ENCODE measurements around the gene ADCY10. TPM values are rescaled to one million over a fixed set of nuclear protein-coding genes. Genes with fewer than 3 reads are reported as not detected.
"Not testable (repeated sequence)": the region's sequence is repeated elsewhere in the genome, so short reads cannot be mapped to it uniquely, and the experiment has no call there.

Gene ADCY10, protein sequence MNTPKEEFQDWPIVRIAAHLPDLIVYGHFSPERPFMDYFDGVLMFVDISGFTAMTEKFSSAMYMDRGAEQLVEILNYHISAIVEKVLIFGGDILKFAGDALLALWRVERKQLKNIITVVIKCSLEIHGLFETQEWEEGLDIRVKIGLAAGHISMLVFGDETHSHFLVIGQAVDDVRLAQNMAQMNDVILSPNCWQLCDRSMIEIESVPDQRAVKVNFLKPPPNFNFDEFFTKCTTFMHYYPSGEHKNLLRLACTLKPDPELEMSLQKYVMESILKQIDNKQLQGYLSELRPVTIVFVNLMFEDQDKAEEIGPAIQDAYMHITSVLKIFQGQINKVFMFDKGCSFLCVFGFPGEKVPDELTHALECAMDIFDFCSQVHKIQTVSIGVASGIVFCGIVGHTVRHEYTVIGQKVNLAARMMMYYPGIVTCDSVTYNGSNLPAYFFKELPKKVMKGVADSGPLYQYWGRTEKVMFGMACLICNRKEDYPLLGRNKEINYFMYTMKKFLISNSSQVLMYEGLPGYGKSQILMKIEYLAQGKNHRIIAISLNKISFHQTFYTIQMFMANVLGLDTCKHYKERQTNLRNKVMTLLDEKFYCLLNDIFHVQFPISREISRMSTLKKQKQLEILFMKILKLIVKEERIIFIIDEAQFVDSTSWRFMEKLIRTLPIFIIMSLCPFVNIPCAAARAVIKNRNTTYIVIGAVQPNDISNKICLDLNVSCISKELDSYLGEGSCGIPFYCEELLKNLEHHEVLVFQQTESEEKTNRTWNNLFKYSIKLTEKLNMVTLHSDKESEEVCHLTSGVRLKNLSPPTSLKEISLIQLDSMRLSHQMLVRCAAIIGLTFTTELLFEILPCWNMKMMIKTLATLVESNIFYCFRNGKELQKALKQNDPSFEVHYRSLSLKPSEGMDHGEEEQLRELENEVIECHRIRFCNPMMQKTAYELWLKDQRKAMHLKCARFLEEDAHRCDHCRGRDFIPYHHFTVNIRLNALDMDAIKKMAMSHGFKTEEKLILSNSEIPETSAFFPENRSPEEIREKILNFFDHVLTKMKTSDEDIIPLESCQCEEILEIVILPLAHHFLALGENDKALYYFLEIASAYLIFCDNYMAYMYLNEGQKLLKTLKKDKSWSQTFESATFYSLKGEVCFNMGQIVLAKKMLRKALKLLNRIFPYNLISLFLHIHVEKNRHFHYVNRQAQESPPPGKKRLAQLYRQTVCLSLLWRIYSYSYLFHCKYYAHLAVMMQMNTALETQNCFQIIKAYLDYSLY (N-terminal part only)
- total RNA-seq (2014; rRNA removed; shearing (Covaris generic)): not detected in 2 replicates

DNA sequence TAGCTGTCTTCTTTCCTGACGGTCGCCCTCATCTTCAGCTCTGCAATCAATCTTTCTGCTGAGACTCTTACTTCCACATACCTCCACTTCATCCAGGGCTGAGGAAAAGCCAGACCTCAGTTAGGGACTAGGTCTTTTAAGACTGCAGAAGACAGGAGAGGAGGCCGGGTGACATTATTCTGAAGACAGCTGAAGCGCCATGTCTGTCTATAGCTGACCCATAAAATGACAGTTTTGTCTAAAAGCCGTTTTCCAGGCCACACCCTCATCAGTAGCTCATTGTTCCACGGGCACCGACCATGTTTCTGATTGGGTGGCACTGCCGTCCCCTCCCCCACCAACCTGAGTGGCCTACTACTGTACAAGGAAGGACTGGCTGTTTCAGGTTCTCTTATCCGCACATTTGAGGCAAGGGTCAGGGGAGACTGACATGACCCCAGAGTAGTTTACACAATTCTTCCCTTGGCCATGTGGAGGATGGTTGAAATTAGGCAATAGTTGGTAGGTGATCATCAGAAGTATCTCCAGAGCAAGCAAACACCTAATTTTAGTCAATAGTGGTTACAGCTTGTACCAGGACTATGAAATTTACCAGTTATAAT is at the start of gene ADCY10:
Gene ADCY10 (minus strand): TSS at position 240 of the 602 bp plus-strand sequence. CDS start 8,994 bp downstream, outside the sequence.
- no peak for DNase-seq (ENCODE audit: low spot score)

DNA sequence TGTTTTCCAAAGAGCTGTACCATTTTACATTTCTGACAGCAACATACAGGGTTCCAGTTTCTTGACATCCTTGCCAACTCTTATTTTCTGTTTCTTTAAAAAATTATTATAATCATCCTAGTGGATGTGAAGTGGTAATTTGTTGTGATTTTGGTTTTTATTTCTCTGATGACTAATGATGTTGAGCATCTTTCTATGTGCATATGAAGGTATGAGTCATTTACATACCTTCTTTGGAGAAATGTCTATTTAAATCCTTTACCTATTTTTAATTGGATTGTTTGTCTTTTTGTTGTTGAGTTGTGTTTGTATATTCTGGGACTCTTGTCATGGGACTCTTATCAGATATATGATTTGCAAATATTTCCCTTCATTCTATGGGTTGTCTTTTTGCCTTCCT is 43.8 kb upstream of the ADCY10 start:
- DNase-seq (ENCODE audit: low spot score): no peak

DNA sequence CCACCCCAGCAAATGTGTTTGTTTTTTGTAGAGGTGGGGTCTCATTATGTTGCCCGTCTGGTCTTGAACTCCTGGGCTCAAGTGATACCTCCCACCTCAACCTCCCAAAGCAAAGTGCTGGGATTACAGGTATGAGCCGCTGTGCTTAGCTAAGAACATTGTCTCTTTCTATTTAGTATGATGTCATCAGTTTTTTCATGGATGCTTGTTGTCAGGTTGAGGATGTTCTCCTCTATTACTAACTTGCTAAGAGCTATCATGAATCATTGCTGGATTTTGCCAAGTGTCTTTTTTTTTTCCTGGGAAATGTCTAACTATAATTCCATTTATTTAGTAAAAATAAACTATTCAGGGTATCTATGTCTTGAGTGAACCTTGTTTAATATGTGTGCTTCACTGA is 42.0 kb upstream of the ADCY10 start:
- DNase-seq (ENCODE audit: low spot score): no peak

DNA sequence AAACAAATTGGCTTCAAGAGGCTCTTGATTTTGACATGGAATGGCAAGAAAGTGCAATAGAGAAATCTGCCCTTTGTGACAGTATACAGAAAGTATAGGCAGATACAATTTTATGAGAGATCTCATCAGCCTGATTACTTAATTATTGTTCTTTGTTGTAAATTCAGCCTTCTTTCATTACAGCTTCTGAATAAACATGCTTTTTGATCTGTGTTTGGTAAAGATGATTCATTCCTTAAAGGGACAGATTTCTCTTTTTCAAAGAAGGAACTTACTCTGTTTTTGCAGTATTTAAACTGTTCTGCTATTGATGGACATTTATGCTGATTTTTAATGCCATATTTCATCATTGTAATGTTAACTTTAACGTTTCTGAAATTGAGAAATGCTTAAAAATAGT is 36.6 kb upstream of the ADCY10 start:
- DNase-seq (ENCODE audit: low spot score): no peak

DNA sequence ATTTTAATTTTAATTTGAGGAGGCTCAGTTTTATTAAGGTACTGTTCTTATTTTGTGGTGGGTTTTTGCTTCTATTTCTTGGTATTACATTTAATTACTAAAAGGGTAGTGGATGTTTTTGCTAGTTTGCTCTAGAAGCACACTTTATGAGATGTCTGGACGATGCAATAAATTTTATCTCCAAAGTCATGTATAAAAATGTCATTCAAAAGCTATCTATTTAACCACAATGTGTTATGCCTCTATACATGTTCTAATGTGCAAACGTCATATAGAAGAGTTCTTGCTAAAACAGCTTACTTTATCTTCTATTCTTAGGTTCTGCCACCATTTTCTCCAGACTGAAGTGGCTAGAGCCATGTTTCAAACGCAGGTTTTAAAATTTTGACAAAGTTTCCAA is 35.9 kb upstream of the ADCY10 start:
- DNase-seq (ENCODE audit: low spot score): no peak

DNA sequence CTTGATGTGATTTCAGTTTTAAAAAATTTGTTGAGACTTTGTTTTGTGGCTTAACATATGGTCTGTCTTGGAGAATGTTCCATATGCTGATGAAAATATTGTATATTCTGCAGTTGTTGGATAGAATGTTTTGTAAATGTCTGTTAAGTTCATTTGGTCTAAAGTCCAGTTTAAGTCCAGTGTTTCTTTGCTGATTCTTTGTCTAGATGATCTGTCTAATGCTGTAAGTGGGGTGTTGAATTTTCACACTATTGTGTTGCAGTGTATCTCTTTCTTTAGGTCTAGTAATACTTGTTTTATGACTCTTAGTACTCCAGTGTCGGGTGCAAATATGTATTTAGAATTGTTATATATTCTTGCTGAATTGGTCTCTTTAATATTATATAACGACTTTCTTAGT is 33.8 kb upstream of the ADCY10 start:
- no peak for DNase-seq (ENCODE audit: low spot score)

DNA sequence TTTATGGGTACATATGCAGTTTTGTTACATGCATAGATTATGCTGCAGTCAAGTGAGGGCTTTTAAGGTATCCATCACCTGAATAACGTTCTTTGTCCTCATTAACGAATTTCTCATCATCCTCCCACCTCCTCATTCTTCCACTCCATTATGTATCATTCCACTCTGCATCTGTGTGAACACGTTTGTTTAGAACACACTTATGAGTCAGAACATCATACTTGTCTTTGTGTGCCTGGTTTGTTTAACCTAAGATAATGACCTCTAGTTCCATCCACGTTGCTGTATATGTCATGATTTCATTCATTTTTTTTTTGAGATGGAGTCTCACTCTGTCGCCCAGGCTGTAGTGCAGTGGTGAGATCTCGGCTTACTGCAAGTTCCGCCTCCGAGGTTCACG is 29.6 kb upstream of the ADCY10 start:
- no peak for DNase-seq (ENCODE audit: low spot score)

DNA sequence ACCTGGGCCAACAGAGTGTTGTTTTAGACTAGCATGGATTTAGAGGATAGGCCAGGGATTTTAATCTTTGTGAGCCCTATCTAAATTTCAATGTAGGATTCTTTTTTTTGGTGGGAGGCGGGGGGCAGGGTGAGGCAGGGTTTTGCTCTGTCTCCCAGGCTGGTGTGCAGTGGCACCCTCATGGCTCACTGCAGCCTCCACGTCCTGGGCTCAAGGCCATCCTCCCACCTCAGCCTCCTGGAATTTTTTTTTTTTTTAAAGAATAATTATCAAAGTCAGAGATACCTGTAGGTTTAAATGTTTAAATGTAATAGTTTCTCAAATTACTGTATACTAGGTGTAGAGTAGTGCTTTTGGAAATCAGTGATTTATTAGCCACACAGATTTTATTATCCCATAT is 26.3 kb upstream of the ADCY10 start:
- no peak for DNase-seq (ENCODE audit: low spot score)

DNA sequence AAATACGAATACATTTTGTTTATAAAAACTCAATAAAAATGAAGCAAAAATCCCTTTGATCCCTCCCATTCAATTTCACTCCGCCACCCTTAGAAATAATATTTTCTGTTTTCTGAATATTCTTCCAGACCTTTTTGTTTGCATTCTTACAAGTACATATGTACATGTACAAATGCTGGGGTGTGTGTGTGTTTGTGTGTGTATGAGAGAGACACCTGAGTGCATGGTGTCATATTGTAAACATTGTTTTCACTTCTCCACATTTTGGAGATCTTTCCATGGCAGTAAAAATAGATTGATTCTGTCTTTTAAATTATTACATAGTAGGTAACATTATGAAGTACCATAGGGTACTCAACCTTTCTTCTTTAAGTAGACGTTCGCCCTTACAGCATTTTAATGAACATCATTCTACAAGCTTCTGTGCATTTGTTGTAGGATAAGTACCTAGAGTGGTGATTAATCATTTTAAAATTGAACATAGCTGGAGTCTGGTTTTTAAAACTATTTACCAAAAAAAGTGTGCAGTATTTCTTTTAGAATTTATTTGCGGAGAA is 24.2 kb upstream of the ADCY10 start:
- DNase-seq (ENCODE audit: low spot score): peak; percentile 23

DNA sequence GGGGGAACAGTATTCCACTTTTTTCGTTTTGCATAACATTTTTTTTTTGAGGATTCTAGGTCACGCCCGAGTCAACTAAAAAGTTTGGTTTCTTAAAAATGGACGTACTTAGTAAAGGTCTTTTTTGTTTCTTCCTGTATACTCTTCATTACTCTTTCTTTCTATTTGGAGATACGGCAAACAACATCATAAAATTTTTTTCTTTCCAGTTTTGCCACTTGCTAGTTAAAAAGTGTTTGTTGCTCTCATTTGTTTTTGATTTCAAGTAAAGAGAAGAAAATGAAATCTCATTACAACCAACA is 23.7 kb upstream of the ADCY10 start:
- no peak for DNase-seq (ENCODE audit: low spot score)

DNA sequence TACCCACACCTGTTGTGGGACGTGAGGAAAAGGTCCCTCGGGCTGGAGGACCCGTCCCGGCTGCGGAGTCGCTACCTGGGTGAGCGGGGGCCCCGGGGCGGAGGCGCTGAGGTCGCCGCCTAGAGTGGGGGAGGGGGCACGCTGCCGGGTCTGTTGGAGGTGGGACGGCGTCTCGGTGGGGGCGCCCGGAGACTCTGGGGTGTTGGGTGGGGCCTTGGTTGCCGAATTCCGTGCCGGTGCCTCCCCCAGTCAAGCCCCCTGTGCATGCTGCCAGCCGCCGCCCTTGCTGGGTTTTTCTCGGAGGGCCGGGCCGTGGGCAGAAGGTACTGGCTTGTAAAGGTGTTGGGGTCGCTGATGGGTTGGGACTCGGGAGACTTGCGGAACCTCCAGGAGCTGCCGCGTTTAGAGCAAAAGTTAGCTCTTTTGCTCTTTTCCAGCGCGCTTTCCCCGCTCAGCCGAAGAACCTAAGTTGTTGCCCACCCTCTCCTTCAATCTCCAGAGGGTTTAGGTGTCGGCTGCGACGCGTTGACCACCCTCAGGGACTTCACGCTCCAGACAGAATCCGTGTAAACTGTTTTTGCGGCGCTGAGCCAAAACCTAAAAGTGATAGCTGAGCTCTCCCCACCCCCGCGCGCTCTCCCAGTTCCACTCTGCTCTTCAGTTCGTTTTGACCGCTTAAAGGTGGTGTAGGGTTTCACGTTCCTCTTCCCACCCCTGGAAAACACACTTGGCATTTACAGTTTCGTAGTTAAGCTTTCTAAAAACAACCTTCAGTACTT is 23.2 kb upstream of the ADCY10 start, which contains the start of gene MPC2:
Gene MPC2 (minus strand): TSS at position 143 of the 779 bp plus-strand sequence. CDS start 1,231 bp downstream, outside the sequence.
- peak; percentile 75 for DNase-seq (ENCODE audit: low spot score)

DNA sequence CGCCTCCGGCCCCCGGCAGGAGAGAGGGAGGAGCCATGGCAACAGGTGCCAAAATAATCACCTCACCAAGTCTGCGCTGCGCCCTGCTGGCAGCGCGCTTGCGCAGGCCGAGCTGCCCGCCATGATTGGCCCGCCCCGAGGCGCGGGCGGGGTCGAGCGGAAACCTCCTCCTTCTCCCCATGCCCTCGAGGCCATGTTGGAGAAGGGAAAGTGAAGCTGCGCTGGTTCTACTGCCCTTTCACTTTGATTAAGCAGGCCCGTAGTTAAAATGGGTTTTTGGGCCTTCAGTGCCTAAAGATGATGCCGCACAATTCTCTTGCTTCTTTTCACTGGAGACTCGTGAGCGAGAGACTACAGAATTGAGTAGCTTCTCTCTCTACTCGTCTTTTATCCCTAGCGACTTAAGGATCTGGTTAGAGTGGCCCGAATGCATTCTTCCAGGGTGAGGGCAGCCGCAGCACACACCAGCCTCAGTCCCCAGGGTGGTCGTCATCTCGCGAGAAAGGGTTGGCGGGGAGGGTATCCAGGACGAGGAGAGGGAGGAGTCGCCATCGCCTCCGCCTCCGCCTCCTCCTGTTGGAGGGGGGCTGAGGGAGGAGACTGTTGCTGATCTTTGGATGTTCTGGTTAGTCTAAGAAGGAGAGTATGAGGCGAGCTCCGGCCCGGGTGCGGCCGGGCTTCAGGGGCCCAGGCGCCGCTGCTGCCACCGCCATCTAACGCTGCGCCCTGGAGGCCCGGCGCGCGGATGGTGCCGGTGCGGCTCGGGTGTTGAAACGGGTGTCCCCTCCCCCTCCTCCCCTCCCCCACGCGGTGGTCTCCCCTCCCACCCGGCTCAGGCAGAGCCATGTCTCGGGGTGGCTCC is 22.4 kb upstream of the ADCY10 start, which contains the start of gene DCAF6:
Gene DCAF6 (plus strand): TSS at position 616 of the 862 bp plus-strand sequence. CDS start 229 bp downstream, at position 845.
- peak; percentile 98 for DNase-seq (ENCODE audit: low spot score)

DNA sequence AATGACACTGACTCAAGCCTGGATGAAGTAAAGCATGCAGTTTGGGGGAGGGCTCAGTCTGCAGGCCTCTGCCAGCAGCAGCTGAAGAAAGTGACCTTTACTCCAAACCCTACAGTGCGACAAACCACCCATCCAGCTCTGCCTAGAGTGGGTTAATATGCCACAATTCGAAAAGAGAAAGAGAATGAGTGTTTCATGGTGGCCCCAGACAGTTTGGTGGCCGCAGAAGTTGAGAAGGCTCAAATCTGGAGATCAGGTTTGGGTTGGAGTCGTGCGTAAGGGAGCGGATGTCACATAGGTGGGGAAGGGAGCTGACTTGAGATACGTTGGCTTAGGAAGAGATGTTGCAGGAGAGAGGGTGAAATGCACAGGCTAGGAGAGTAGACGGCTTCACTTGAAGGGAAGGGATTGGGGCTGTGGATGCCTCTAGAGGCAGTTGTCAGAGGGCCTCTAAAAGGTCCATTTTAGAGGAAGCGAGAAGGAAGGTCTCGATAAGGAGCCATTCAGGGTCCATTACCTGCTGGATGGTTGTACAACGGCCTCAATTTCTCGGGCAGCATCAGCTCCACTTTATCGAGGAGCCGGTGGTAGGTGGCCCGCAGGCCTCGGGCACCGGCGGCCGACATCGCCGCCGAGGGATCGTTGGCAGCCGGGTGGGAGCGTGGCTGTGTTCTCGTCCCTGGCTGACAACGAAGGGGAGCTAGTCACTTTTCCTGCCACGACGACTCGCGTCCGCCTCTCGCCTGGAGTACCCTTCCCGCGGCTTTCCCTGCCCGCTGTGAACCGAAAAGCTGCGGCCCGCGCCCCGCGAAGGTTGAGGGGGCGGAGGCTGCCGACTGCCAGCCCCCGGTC is 21.5 kb upstream of the ADCY10 start:
- DNase-seq (ENCODE audit: low spot score): peak; percentile 75

DNA sequence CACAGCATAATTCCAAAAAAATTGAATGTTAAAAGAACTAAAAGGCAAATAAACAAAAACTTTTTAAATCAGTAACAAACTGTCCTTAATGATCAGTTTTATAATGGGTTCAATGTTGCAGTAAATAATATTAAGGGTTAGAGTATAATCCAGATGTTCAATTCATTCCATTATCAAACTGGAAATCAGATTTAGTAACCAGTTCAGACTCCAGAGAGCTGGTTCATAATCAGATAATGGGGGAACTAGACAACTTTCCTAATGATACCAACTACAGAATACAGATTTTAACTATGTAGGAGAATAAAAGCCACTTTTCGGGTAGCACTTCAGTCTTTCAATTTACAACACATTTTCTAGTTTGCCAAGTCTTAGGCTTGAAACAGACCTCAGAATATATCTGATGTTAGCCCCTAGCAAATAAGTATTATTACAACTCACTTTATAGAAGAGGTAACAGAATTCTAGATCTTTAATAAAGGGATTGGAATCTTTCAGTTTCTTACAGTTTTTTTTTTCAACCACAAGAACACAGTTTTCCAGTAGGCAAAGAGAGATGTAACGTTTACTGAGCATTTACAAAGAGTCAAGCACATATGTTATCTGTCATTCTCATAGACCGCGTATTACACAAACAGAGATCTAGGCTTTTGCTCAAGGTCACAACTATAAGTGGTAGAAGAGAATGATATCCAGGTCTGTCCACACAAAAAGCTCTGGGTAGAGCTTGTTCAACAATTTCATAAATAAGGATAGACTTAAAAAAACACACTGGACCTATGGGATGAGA is 20.7 kb upstream of the ADCY10 start:
- no peak for DNase-seq (ENCODE audit: low spot score)

DNA sequence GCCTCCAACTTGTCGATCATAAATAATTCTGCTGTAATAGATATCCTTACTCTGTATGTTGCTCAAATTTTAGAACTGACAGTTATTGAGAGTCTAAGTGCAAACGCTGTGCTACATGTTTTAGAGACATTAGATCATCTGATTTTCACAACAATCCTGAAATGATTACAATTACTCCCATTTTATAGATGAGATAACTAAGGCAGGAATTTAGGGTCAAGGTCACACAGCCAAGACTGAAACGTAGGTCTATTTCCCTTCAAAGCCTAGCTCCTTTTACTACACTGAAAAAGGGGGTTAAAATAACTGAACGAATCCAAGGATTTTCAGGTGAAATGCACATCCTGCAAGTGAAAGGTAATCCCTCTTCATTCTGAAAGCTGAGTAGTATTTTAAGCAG is 19.9 kb upstream of the ADCY10 start:
- no peak for DNase-seq (ENCODE audit: low spot score)

DNA sequence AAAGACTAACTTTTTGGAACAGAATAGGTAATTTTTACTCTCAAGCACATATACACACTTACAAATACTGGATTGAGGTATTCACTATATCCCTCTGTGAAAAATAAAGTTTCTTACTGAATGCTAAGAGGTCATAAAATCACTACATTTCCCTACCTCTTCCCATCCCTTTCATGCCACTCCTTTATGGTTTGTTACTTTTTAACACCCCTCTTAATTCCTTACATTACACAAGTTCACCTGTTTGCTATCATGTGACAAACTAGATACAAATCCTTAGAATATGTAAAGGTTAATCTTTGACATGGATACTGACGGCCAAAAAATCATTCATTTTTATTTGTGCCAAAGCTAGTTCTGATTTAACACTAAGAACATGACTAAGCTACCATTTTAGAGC is 15.8 kb upstream of the ADCY10 start:
- no peak for DNase-seq (ENCODE audit: low spot score)

DNA sequence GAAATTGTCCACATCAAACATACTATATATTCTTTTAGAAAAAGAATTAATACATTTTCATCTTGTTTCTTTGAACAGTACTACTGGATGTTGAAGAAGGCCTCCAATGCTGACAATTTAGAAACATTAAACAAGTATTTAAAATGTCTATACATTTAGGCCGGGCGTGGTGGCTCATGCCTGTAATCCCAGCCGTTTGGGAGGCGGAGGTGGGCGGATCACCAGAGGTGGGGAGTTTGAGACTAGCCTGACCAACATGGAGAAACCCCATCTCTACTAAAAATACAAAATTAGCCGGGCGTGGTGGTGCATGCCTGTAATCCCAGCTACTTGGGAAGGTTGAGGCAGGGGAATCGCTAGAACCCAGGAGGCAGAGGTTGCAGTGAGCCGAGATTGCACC is 15.0 kb upstream of the ADCY10 start:
- not testable (repeated sequence) for DNase-seq (ENCODE audit: low spot score)

All from HT-29 (cell line).